H1 (cell line): ENCODE results near the gene TTBK1. TPM values are rescaled to one million over a fixed set of nuclear protein-coding genes. Genes with fewer than 3 reads are reported as not detected.

ENCODE experiments used
- CTCF ChIA-PET: fragments of 300-600 bp; sonication (Branson Sonifier 250); formaldehyde crosslinking; loops from one replicate; lab custom pipeline; 2021; ENCODE audit not compliant: partially characterized antibody; lab: Charles Lee
- POLR2A ChIA-PET: fragments of 300-600 bp; sonication (Branson Sonifier 250); formaldehyde crosslinking; loops from one replicate; lab custom pipeline; 2021; ENCODE audit warnings: inconsistent platforms; ENCODE audit not compliant: partially characterized antibody; lab: Charles Lee
- DNase-seq, 2 experiments: peaks; one replicate each; pipeline versions ENCODE4 v3.0.0 to v3.0.0-alpha.2; 2010 to 2022; ENCODE audit warnings: low spot score in 2 of 2, low read depth in 1 of 2, mixed read lengths in 1 of 2
- FAIRE-seq: peaks from 2 replicates; lab custom pipeline; 2011; peaks lifted over from hg19 to GRCh38; lab: Jason Lieb, UNC
- H2AFZ ChIP-seq: 2 replicates; pipeline ENCODE4 v1.8.1; 2012; ENCODE audit warnings: low read length, inconsistent platforms
- H2AK5ac ChIP-seq: 2 replicates; pipeline ENCODE4 v1.6.1; 2013; ENCODE audit warnings: low read depth, low read length
- H2BK120ac ChIP-seq: replicated peaks from 2 replicates; pipeline ENCODE3; 2013; ENCODE audit warnings: low read depth, low read length, inconsistent platforms
- H2BK12ac ChIP-seq: 2 replicates; pipeline ENCODE4 v1.6.1; 2013; ENCODE audit warnings: low read depth, low read length
- H2BK15ac ChIP-seq: 2 replicates; pipeline ENCODE4 v1.6.1; 2013; ENCODE audit warnings: low read length
- H2BK20ac ChIP-seq: 2 replicates; pipeline ENCODE4 v1.6.1; 2013; ENCODE audit warnings: low read length
- H2BK5ac ChIP-seq: 2 replicates; pipeline ENCODE4 v1.6.1; 2013; ENCODE audit warnings: low read depth, low read length
- H3K14ac ChIP-seq: 2 replicates; pipeline ENCODE4 v1.6.1; 2013; ENCODE audit warnings: inconsistent platforms; ENCODE audit not compliant: insufficient read length
- H3K18ac ChIP-seq: 2 replicates; pipeline ENCODE4 v1.6.1; 2013; ENCODE audit warnings: low read length; ENCODE audit errors: extremely low read depth
- H3K23ac ChIP-seq: 2 replicates; pipeline ENCODE4 v1.6.1; 2013; ENCODE audit warnings: inconsistent platforms; ENCODE audit not compliant: insufficient read length
- H3K23me2 ChIP-seq: 2 replicates; pipeline ENCODE4 v1.6.1; 2013; ENCODE audit warnings: low read depth, low read length
- H3K27ac ChIP-seq: 2 replicates; pipeline ENCODE4 v1.6.1; 2011; ENCODE audit warnings: low read depth, low read length, inconsistent platforms
- H3K27me3 ChIP-seq, 4 experiments: replicated peaks in 1 of 4; 1 replicate in 1 of 4; 2 replicates in 3 of 4; pipeline versions ENCODE4 v1.6.1 to v1.8.1; 2011 to 2013; ENCODE audit warnings: low read length in 3 of 4, mild to moderate bottlenecking in 3 of 4, inconsistent platforms in 2 of 4, mixed read lengths in 2 of 4, moderate library complexity in 1 of 4; ENCODE audit not compliant: control insufficient read depth in 3 of 4, insufficient read depth in 3 of 4; ENCODE audit errors: extremely low read depth in 1 of 4
- H3K36me3 ChIP-seq, 4 experiments: 2 replicates each; pipeline versions ENCODE4 v1.6.1 to v1.8.1; 2011 to 2013; ENCODE audit warnings: mild to moderate bottlenecking in 4 of 4, low read length in 3 of 4, moderate library complexity in 2 of 4, control low read depth in 1 of 4, inconsistent platforms in 1 of 4; ENCODE audit not compliant: insufficient read depth in 4 of 4, control insufficient read depth in 2 of 4
- H3K4ac ChIP-seq: replicated peaks from 2 replicates; pipeline ENCODE3; 2013; ENCODE audit warnings: low read length, low read depth, mixed read lengths, inconsistent platforms; ENCODE audit not compliant: insufficient read length
- H3K4me1 ChIP-seq, 4 experiments: replicated peaks in 1 of 4; 1 replicate in 1 of 4; 2 replicates in 3 of 4; pipeline versions ENCODE4 v1.6.1 to v1.8.1; 2011 to 2013; ENCODE audit warnings: low read length in 3 of 4, inconsistent platforms in 2 of 4, mixed read lengths in 1 of 4; ENCODE audit not compliant: insufficient read depth in 4 of 4, control insufficient read depth in 3 of 4
- H3K4me2 ChIP-seq, 2 experiments: 2 replicates each; pipeline versions ENCODE4 v1.6.1 to v1.8.1; 2011 to 2013; ENCODE audit warnings: low read depth in 2 of 2, low read length in 2 of 2, control low read depth in 1 of 2, inconsistent platforms in 1 of 2, mild to moderate bottlenecking in 1 of 2; ENCODE audit not compliant: insufficient read depth in 1 of 2
- H3K4me3 ChIP-seq, 4 experiments: fragments of 200-600, 300-600 bp in 1 of 4; sonication (generic), shearing (Covaris generic), sonication (Bioruptor Twin) in 1 of 4; 2 replicates each; pipeline versions ENCODE4 v1.5.1 to v1.8.1; 2011 to 2016; ENCODE audit warnings: low read length in 4 of 4, low read depth in 3 of 4, control low read depth in 2 of 4, inconsistent platforms in 2 of 4, mild to moderate bottlenecking in 2 of 4, mixed read lengths in 1 of 4, moderate library complexity in 1 of 4; ENCODE audit not compliant: insufficient read depth in 2 of 4; ENCODE audit errors: extremely low read depth in 1 of 4
- H3K56ac ChIP-seq: replicated peaks from 2 replicates; pipeline ENCODE3; 2013; ENCODE audit warnings: low read depth, mild to moderate bottlenecking, mixed read lengths, low read length, inconsistent platforms; ENCODE audit not compliant: insufficient read length
- H3K79me1 ChIP-seq: 2 replicates; pipeline ENCODE4 v1.6.1; 2013; ENCODE audit warnings: low read depth, low read length, control low read depth
- H3K79me2 ChIP-seq, 2 experiments: 2 replicates each; pipeline versions ENCODE4 v1.6.1 to v1.8.1; 2012 to 2013; ENCODE audit warnings: low read length in 2 of 2, mild to moderate bottlenecking in 2 of 2, inconsistent platforms in 1 of 2; ENCODE audit not compliant: insufficient read depth in 2 of 2, control insufficient read depth in 1 of 2
- H3K9ac ChIP-seq, 4 experiments: replicated peaks in 1 of 4; 1 replicate in 1 of 4; 2 replicates in 3 of 4; pipeline versions ENCODE4 v1.6.1 to v1.8.1; 2011 to 2013; ENCODE audit warnings: low read depth in 3 of 4, low read length in 3 of 4, control low read depth in 2 of 4, mild to moderate bottlenecking in 2 of 4, moderate library complexity in 2 of 4, inconsistent platforms in 1 of 4; ENCODE audit errors: extremely low read depth in 1 of 4
- H3K9me3 ChIP-seq, 2 experiments: 2 replicates each; pipeline versions ENCODE4 v1.6.1 to v1.8.1; 2012 to 2013; ENCODE audit warnings: mild to moderate bottlenecking in 2 of 2, moderate library complexity in 2 of 2, control low read depth in 1 of 2, inconsistent platforms in 1 of 2, low read depth in 1 of 2, low read length in 1 of 2, mixed read lengths in 1 of 2; ENCODE audit not compliant: insufficient read depth in 2 of 2
- H4K20me1 ChIP-seq, 2 experiments: replicated peaks in 1 of 2; 2 replicates each; pipeline versions ENCODE3 to v1.8.1; 2011 to 2013; ENCODE audit warnings: inconsistent platforms in 2 of 2, low read length in 2 of 2, mild to moderate bottlenecking in 1 of 2; ENCODE audit not compliant: insufficient read depth in 2 of 2, control insufficient read depth in 1 of 2
- H4K5ac ChIP-seq: 2 replicates; pipeline ENCODE4 v1.6.1; 2013; ENCODE audit warnings: low read length, low read depth, mixed read lengths, inconsistent platforms; ENCODE audit not compliant: insufficient read length
- H4K8ac ChIP-seq: 2 replicates; pipeline ENCODE4 v1.8.0; 2013; ENCODE audit warnings: mild to moderate bottlenecking, moderate library complexity, low read length, inconsistent platforms; ENCODE audit not compliant: insufficient read depth; ENCODE audit errors: extremely low read depth
- H4K91ac ChIP-seq: replicated peaks from 2 replicates; pipeline ENCODE3; 2013; ENCODE audit warnings: low read length, mixed read lengths, inconsistent platforms; ENCODE audit not compliant: insufficient read length
- ASH2L ChIP-seq: fragments of 200-600, 300-600 bp; sonication (generic); IDR thresholded peaks from one replicate; pipeline ENCODE4 v1.7.1; 2017; ENCODE audit warnings: low read length
- BACH1 ChIP-seq: IDR thresholded peaks from 2 replicates; pipeline ENCODE4 v1.6.1; 2012; ENCODE audit warnings: low read length, improper control_type of control experiment
- RBBP5 ChIP-seq: IDR thresholded peaks from 2 replicates; pipeline ENCODE4 v1.7.1; 2012; ENCODE audit warnings: low read depth, mild to moderate bottlenecking, inconsistent platforms, low read length, moderate library complexity, borderline replicate concordance
- RNF2 ChIP-seq: fragments of 200-900, 300-1000 bp; sonication (generic); IDR thresholded peaks from 2 replicates; pipeline ENCODE4 v1.7.1; 2016; ENCODE audit warnings: borderline replicate concordance, low read depth, mild to moderate bottlenecking, antibody characterized with exemption, low read length; ENCODE audit not compliant: poor library complexity, severe bottlenecking; ENCODE audit errors: missing control alignments
- TAF7 ChIP-seq: optimal IDR thresholded peaks from 2 replicates; pipeline ENCODE3; 2011; ENCODE audit warnings: low read depth, mild to moderate bottlenecking, inconsistent platforms, low read length, moderate library complexity, borderline replicate concordance
- WGBS, 2 experiments: shearing (Covaris generic) in 1 of 2; methylation state at CpG; one replicate each; pipeline versions ENCODE4 v1.1.6 to v1.1.7; 2013 to 2015; ENCODE audit warnings: low lambda C conversion rate in 2 of 2, mixed read lengths in 2 of 2, inconsistent platforms in 1 of 2, low coverage in 1 of 2, missing lambda C conversion rate in 1 of 2; ENCODE audit not compliant: insufficient replicate concordance in 2 of 2, insufficient coverage in 1 of 2, insufficient read length in 1 of 2; ENCODE audit errors: extremely low coverage in 1 of 2, missing lambda C conversion rate in 1 of 2; 5-methylcytosine and 5-hydroxymethylcytosine counted together
- polyA plus RNA-seq, 7 experiments: library from polyadenylated mRNA; depleted of rRNA in 3 of 7; stranded (reverse) in 5 of 7; unstranded in 2 of 7; fragments of >200 nt in 5 of 7; fragments of 200-250 nt in 2 of 7; gene quantifications; 1 replicate in 5 of 7; 2 replicates in 1 of 7; 4 replicates in 1 of 7; pipeline versions ENCODE4 v1.2.1 to v1.2.3, GENCODE V29; 2011 to 2013; ENCODE audit warnings: missing spikeins in 2 of 7, mixed read lengths in 2 of 7
- total RNA-seq: library from RNA; stranded (reverse); fragmentation: NEBNext Ultra II Directional; extraction: Animal tissue kit (Norgen Biotek cat#: 25700); gene quantifications from 2 replicates; pipeline ENCODE4 v1.2.1, GENCODE V29; 2021

Gene TTBK1
- total and polyA plus RNA-seq, 2 of the 8 experiments (the other 6 are each of a cell fraction or from before 2014, with no cell fraction given): 0.53 to 1.6 TPM

GRCh38 chr6:43310134-43310533 lies 66.9 kb downstream of the TTBK1 start:
- Histone ChIP-seq H4K91ac (no peak overlapping the region), H3K56ac (no peak overlapping the region), H4K20me1 (no peaks in the 10 kb centered on the region), H3K36me3 (peaks cover 0 to 3% (median 0%) of the 10 kb centered on the region in 4 experiments; a peak in 1 of 8 replicates), H3K27me3 (0 out of 7 replicates have a peak, but pooled peaks cover 0 to 2% (median 0%) of the 10 kb centered on the region in 4 experiments), H4K5ac (no peak overlapping the region), H2AK5ac (no peak overlapping the region), H2BK5ac (no peak overlapping the region), H3K79me1 (no peaks in the 10 kb centered on the region), H3K4me3 (no peak overlapping the region), H4K8ac (no peak overlapping the region), H3K23me2 (peaks cover 8% of the 10 kb centered on the region), H3K9me3 (no peaks in the 10 kb centered on the region), H3K9ac (no peak overlapping the region), H3K23ac (no peak overlapping the region), H2BK12ac (no peak overlapping the region), H3K18ac (no peak overlapping the region), H3K14ac (no peak overlapping the region), H2AFZ (no peak overlapping the region), H2BK120ac (no peak overlapping the region), H2BK20ac (no peak overlapping the region), H3K79me2 (no peaks in the 10 kb centered on the region), H2BK15ac (no peak overlapping the region), H3K4me1 (peaks cover 9 to 15% (median 10%) of the 10 kb centered on the region in 4 experiments), H3K27ac (no peak overlapping the region), H3K4me2 (no peak overlapping the region), H3K4ac (no peak overlapping the region)
- CTCF ChIA-PET: interaction anchor here (1.1 to 5.4 kb wide), 7 partner anchors 14 to 181 kb away, joined by 3 to 27 read pairs (median 5); no protein-coding TSS in a partner anchor
- WGBS, 2 experiments: 90% methylated on average over 2 of the region's 2 CpGs; no CpG with 5 or more reads in 1 of the 2 experiments
- DNase-seq (no peak), FAIRE-seq (no peak)
- POLR2A ChIA-PET: interaction anchor here (0.9 to 2.9 kb wide), 2 partner anchors 12 to 125 kb away, joined by 3 to 45 read pairs; partner anchors contain the start of gene SLC22A7
- TF ChIP-seq BACH1: no peak
- no peak for TF ChIP-seq TAF7
- no peak for TF ChIP-seq RBBP5
- no peak for TF ChIP-seq RNF2
- TF ChIP-seq ASH2L: no peak
